ENCODE measurements around the gene CDH13.

Gene CDH13

DNA sequence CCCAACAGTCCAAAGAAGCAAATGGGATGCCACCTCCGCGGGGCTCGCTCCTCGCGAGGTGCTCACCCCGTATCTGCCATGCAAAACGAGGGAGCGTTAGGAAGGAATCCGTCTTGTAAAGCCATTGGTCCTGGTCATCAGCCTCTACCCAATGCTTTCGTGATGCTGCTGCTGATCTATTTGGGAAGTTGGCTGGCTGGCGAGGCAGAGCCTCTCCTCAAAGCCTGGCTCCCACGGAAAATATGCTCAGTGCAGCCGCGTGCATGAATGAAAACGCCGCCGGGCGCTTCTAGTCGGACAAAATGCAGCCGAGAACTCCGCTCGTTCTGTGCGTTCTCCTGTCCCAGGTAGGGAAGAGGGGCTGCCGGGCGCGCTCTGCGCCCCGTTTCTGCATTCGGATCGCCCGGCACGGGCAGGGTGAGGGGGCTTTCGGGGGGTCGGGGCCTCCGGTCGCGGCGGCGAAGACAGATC lies at the start of gene CDH13:
TSS of gene CDH13 (plus strand) at position 179 of the 471 bp plus-strand sequence.
- no peak for DNase-seq (ENCODE audit: low read depth in 3 of 3)

DNA sequence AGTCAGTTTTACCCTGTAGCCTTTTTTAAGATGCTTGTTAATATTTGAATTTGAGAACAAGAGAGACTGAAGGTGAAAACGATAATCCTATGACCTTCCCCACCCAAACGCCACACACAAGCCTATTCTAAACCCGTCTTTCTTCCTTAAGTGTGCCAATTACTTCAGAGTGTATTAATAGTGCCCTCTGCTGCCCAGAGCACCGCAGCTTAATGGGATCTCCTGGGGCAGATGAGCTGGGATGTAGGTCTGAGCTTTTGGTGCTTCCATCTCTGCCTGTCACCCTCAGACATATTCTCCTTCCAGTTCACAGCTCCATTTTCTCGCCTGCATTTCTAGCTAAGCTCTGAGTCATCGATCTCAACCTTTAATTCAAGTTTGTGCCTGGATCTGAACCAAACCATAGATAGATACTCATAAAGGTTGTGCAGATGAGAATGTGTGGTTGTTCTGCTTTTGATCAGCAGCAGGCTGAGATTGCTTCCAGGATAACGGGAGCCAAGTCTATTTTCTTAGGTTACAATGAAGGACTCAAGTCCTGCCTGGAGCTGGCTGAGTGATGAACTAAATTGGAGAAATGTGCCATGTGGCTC lies 46.4 kb upstream of the CDH13 start:
- no peak for DNase-seq (ENCODE audit: low read depth in 3 of 3)

DNA sequence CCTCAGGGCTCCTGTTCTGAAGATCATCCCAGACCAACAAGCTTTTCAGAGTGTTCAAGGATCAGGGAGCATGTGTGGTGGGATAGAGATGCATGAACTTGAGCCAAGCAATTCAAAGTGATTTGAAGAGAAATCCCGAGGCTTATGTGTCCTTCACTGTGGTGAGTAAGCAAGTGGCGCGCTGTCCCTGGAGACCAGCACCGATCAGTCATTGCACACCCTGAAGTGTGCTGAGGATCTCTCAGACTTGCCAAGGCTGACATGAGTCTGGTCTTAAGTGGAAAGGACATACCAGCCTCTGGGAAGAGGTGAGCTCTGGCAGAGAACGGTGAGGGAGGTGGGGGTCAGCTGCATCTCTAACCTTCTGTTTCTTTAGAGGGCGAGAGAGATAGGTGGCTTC lies 43.8 kb upstream of the CDH13 start:
- no peak for DNase-seq (ENCODE audit: low read depth in 3 of 3)

- no peak for DNase-seq (ENCODE audit: low read depth in 3 of 3)
These were observed 43.3 kb upstream of the CDH13 start for GRCh38 chr16:82583422-82583821.

DNA sequence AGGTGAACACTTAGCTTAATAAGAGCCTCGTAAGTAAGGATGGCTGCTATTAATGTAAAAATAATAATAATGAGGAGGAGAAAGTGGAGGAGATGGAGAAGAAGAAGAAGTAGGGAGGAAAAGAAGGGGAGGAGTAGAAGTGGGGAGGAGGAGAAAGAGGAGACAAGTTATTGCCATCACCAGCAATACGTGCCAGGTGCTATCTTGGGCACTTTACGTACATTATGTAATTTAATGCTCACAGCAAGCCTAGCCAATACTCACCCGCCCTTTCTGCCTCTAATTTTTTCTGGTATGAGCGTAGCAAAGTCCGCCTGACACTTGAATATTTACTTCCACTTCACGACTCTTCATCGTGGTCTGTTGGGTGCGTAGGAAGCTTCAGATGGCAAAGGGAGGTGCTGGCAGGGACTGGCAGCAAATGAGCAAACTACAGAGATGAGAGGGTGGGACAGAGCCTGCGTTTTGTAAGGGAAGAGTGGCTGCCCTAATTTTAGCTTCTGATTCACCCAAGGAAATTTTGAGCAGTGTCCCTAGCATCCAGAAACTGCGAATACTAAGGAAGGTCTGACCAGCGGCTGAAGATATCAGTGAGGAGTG lies 42.1 kb upstream of the CDH13 start:
- no peak for DNase-seq (ENCODE audit: low read depth in 3 of 3)

GRCh38 chr16:82585675-82586074 lies 41.1 kb upstream of the CDH13 start:
- DNase-seq (ENCODE audit: low read depth in 3 of 3), result no peak

DNA sequence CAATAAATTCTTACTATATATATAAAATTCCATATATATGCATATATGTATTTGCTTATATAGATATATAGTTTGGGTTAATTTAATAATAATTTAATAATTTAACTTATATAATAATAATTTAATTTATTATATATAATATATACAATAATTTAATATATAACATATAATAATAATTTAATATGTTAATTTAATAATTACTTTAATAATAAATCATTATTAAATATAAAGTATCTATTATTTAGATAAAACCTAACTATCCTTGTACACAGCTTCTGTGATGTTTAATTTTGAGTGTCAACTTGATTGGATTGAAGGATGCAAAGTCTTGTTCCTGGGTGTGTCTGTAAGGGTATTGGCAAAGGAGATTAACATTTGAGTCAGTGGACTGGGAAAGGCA lies 40.6 kb upstream of the CDH13 start:
- no peak for DNase-seq (ENCODE audit: low read depth in 3 of 3)

- no peak for DNase-seq (ENCODE audit: low read depth in 3 of 3)
These were observed 39.5 kb upstream of the CDH13 start for GRCh38 chr16:82587289-82587688.

DNA sequence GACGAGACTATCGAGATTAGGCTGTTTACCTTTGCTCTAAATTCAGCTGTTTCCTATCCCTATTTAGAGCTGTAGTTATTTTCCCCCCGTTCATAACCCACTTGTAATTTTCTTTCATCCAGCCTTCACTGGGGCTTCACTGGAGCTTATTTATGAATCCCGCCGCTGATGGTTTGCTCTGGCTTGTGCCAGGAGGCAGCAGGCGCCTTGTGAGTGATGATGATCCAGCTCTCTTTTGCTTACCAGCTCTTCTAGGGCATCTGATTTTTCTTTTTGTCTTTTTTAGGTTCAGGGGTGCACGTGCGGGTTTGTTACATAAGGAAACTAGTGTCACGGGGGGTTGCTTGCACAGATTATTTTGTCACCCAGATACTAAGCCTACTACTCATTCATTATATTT lies 37.4 kb upstream of the CDH13 start:
- DNase-seq (ENCODE audit: low read depth in 3 of 3), result no peak

GRCh38 chr16:82594114-82594513 lies 32.7 kb upstream of the CDH13 start:
- no peak for DNase-seq (ENCODE audit: low read depth in 3 of 3)

DNA sequence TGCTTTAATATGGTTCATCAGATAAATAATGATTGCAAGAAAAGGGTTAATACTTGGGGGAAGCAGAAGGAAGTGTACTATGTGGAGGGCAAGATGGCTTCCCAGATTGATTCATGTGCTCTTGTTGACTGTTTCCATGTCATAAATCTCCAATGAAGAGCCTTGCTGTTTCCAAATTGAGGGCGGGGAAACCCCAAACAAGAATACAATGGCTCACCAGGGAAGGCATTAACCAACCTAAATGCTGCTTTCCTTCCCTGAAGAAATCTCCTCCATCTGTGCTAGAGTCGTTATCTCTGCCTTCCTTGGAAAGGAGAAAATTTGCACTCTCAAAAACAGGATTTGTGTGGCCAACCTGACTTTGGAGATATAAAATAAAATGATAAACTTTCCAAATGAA lies 28.0 kb upstream of the CDH13 start:
- DNase-seq (ENCODE audit: low read depth in 3 of 3), result no peak

GRCh38 chr16:82601989-82602640 lies 24.7 kb upstream of the CDH13 start:
- no peak for DNase-seq (ENCODE audit: low read depth in 3 of 3)

- DNase-seq (ENCODE audit: low read depth in 3 of 3), result no peak
These were observed 22.9 kb upstream of the CDH13 start for GRCh38 chr16:82603784-82604411.

DNA sequence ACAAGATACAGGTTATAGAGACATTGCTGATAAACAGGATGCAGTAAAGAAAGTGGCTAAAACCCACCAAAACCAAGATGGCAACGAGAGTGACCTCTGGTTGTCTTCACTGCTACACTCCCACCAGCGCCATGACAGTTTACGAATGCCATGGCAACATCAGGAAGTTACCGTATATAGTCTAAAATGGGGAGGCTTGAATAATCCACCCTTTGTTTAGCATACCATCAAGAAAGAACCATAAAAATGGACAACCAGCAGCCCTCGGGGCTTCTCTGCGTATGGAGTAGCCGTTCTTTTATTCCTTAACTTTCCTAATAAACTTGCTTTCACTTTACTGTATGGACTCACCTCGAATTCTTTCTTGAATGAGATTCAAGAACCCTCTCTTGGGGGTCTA lies 21.7 kb upstream of the CDH13 start:
- no peak for DNase-seq (ENCODE audit: low read depth in 3 of 3)

- DNase-seq (ENCODE audit: low read depth in 3 of 3), result no peak
These were observed 20.7 kb upstream of the CDH13 start for GRCh38 chr16:82605863-82606620.

- DNase-seq (ENCODE audit: low read depth in 3 of 3), result no peak
These were observed 17.6 kb upstream of the CDH13 start for GRCh38 chr16:82609140-82609539.

DNA sequence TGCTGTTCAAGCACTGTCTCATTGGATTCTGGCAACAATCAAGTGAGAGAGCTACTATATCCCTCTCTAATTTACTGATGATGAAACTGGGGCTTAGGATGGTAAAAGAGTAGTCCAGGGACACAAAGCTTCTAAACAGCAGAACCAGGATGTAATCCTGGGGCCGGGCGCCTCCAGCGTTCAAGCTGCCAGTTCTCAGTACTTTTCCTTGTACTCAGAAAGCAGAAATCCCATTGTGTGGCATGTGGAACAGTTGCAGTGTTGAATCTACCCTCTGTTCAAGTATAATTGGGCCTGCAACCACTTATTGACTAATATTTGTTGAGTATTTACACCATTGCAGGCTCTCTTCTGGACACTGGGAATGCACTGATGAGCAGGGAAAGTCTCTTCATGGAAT lies 14.5 kb upstream of the CDH13 start:
- no peak for DNase-seq (ENCODE audit: low read depth in 3 of 3)

DNA sequence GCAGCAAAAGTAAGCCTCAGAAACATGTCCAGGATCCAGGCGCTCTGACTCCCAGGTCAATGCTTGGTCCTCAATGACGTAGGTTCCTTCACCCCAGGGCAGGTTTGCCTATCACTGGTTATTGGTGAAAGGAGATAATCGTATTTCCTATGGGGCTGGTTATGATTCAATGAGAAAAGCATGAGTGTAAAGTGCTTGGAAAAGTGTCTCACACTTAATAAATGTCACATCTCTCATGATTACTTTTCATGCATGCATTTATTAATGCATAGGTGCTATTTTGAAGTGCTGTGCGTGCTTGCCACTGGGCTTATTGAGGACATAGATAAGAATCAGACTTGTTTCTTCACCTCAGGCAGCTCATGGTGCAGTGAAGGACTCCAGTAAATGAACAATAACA lies 10.4 kb upstream of the CDH13 start:
- no peak for DNase-seq (ENCODE audit: low read depth in 3 of 3)

DNA sequence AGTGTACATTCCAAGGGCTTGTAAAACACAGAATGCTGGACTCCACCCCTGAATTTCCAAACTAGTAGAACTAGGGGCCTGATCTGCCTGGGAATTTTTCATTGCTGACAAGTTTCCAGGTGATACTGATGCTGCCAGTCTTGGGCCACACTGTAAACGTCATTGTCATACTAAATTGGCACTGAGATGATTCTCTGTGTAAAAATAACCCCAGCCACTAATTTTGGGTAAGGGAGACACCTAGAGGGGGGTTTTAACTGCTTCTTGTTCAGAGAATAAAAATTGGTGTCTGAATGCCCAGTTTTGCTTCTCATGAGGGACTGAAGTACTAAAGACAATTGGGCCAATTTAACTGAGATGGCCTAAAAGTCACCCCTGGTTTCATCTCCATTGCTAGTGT lies 5.0 kb upstream of the CDH13 start:
- no peak for DNase-seq (ENCODE audit: low read depth in 3 of 3)

GRCh38 chr16:82623241-82623640 lies 3.5 kb upstream of the CDH13 start:
- DNase-seq (ENCODE audit: low read depth in 3 of 3), result no peak

- no peak for DNase-seq (ENCODE audit: low read depth in 3 of 3)
These were observed 1.5 kb upstream of the CDH13 start for GRCh38 chr16:82625066-82625968.
